ENCODE data around the gene ARFGAP1.
"Not testable (repeated sequence)": the region's sequence is repeated elsewhere in the genome, so short reads cannot be mapped to it uniquely, and the experiment has no call there.

ARFGAP1 gene

GRCh38 chr20:63240004-63240403, 32.6 kb upstream of the ARFGAP1 start:
- no peak for DNase-seq (ENCODE audit: low read depth)

- DNase-seq (ENCODE audit: low read depth), result no peak
Measured at GRCh38 chr20:63241272-63241671, 31.3 kb upstream of the ARFGAP1 start.

GRCh38 chr20:63242736-63243135, 29.9 kb upstream of the ARFGAP1 start:
- no peak for DNase-seq (ENCODE audit: low read depth)

GRCh38 chr20:63243604-63244247, 28.9 kb upstream of the ARFGAP1 start:
- DNase-seq (ENCODE audit: low read depth), result no peak

GRCh38 chr20:63244468-63244867, 28.1 kb upstream of the ARFGAP1 start:
- DNase-seq (ENCODE audit: low read depth), result no peak

- no peak for DNase-seq (ENCODE audit: low read depth)
Measured at GRCh38 chr20:63246490-63247288, 25.9 kb upstream of the ARFGAP1 start.

- DNase-seq (ENCODE audit: low read depth), result no peak
Measured at GRCh38 chr20:63247671-63248228, 24.9 kb upstream of the ARFGAP1 start.

- DNase-seq (ENCODE audit: low read depth), result no peak
Measured at GRCh38 chr20:63248835-63249591, 23.6 kb upstream of the ARFGAP1 start.

GRCh38 chr20:63249891-63250290, 22.7 kb upstream of the ARFGAP1 start:
- DNase-seq (ENCODE audit: low read depth), result no peak

- not testable (repeated sequence) for DNase-seq (ENCODE audit: low read depth)
Measured at GRCh38 chr20:63251350-63251749, 21.3 kb upstream of the ARFGAP1 start.

- no peak for DNase-seq (ENCODE audit: low read depth)
Measured at GRCh38 chr20:63252284-63252711, 20.3 kb upstream of the ARFGAP1 start.

GRCh38 chr20:63253065-63253437, 19.6 kb upstream of the ARFGAP1 start:
- no peak for DNase-seq (ENCODE audit: low read depth)

- DNase-seq (ENCODE audit: low read depth), result no peak
Measured at GRCh38 chr20:63253438-63254231, 19.0 kb upstream of the ARFGAP1 start.

GRCh38 chr20:63254232-63254605, 18.4 kb upstream of the ARFGAP1 start, which contains the start of gene NKAIN4:
TSS of gene NKAIN4 (minus strand) at chr20:63254463. CDS start at chr20:63254450, 13 bp downstream.
- no peak for DNase-seq (ENCODE audit: low read depth)

- no peak for DNase-seq (ENCODE audit: low read depth)
Measured at GRCh38 chr20:63254606-63255384, 17.8 kb upstream of the ARFGAP1 start.

GRCh38 chr20:63255931-63256704, 16.5 kb upstream of the ARFGAP1 start:
- DNase-seq (ENCODE audit: low read depth), result no peak

- DNase-seq (ENCODE audit: low read depth), result no peak
Measured at GRCh38 chr20:63256954-63257353, 15.7 kb upstream of the ARFGAP1 start.

- no peak for DNase-seq (ENCODE audit: low read depth)
Measured at GRCh38 chr20:63257629-63258028, 15.0 kb upstream of the ARFGAP1 start.

- no peak for DNase-seq (ENCODE audit: low read depth)
Measured at GRCh38 chr20:63258781-63259180, 13.8 kb upstream of the ARFGAP1 start.

All from stimulated activated CD8-positive, alpha-beta memory T cell treated with anti-CD3 and anti-CD28 coated beads, Interleukin-4, amount 100 ng/mL, for 24 hours (primary cell).